SK-MEL-5 (cell line): ENCODE measurements around the gene LRRC8D. TPM values are rescaled to one million over a fixed set of nuclear protein-coding genes. Genes with fewer than 3 reads are reported as not detected.
"Not testable (repeated sequence)": the region's sequence is repeated elsewhere in the genome, so short reads cannot be mapped to it uniquely, and the experiment has no call there.

Experiments used
- DNase-seq: peaks from one replicate; pipeline ENCODE4 v3.0.0-alpha.2; 2016; ENCODE audit warnings: low read depth, low spot score
- in situ Hi-C: cut with HindIII; loops from 2 replicates; pipeline ENCODE4 v1.10.0; 2016; ENCODE audit warnings: low sequenced_read_pairs, high pct_unique_total_duplicates, low pct_unique_long_range_greater_than_20kb
- total RNA-seq: library from RNA; depleted of rRNA; stranded (reverse); fragments of >200 nt; shearing (Covaris generic); gene quantifications from 2 replicates; pipeline ENCODE4 v1.2.3, GENCODE V29; 2014; rRNA removed

Gene LRRC8D
- total RNA-seq, 1 experiment from 2014 or later: 48.7 TPM

DNA sequence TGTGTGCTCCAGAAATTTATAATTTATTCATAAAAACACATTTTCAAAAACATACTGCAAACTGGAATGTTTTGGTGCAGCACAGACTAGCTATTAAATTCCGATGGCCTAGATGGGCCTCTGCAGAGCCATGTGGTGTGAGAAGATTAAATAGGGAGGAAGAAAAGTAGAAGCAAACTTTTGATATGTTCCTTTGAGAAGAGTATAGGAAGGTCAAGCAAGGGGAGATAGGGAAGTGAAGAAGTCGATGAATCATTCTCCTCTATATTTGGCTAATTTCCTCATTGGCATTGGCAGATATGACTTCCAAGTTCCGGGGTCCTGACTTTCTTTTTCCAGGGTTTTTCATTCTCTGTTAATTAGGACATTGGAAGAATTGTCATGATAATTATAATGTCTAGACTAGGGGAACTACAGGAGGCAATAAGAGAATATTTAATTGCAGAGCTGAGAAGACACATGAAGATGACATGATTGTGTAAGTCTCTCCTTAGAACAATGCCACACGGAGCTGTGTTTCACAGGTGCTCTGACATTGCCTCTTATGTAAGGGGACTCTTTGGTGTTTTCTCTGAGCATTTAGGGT, 154.8 kb downstream of the LRRC8D start:
- no peak for DNase-seq
- in situ Hi-C loops: no loop called here

DNA sequence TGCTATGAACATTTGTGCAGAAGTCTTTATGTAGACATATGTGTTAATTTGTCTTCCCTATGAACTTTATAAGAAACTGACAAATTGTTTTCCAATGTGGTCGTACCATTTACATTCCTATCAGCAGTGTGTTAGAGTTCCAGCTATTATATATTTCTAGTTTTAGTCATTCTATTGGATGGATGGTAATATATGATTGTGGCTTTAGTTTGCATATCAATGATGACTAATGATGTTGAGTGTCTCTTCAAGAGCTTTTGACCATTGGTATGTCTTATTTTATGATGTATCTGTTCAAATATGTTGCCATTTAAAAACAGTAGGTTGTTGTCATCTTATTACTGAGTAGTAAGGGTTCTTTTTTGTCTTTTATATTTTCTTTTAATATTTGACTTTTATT, 157.9 kb downstream of the LRRC8D start:
- in situ Hi-C loops: no loop called here
- DNase-seq: no peak

DNA sequence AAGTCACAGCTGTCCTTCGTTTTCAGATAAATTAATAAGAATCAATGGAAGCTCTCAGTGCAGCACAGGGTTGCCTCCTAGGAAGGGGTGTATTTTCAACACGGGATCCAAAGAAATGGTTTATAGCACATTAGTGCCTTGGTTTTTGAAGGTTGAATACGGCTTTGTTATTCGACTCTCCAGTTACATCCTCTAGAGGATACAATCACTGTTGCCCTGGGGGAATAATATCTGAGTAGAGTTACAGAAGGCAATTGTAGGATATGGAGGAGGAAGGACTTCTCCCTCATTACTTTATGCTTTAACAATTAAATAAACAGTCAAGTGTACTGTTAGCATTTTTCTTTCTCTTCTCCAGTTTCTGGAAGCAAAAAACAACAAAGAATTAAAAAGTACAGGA, 159.8 kb downstream of the LRRC8D start:
- in situ Hi-C loops: no loop called here
- DNase-seq: peak; percentile 98

DNA sequence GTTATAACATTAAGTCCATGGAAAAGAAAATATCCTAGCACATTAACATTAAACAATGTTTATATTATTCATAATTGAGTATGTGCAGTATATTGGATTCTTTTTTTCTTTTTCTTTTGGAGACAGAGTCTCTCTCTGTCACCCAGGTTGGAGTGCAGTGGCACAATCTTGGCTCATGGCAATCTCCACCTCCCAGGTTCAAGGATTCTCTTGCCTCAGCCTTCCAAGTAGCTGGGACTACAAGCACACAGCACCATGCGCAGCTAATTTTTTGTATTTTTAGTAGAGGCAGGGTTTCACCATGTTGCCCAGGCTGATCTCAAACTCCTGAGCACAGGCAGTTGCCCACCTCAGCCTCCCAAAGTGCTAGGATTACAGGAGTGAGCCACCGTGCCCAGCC, 162.0 kb downstream of the LRRC8D start:
- DNase-seq, in situ Hi-C loops: not testable (repeated sequence)

DNA sequence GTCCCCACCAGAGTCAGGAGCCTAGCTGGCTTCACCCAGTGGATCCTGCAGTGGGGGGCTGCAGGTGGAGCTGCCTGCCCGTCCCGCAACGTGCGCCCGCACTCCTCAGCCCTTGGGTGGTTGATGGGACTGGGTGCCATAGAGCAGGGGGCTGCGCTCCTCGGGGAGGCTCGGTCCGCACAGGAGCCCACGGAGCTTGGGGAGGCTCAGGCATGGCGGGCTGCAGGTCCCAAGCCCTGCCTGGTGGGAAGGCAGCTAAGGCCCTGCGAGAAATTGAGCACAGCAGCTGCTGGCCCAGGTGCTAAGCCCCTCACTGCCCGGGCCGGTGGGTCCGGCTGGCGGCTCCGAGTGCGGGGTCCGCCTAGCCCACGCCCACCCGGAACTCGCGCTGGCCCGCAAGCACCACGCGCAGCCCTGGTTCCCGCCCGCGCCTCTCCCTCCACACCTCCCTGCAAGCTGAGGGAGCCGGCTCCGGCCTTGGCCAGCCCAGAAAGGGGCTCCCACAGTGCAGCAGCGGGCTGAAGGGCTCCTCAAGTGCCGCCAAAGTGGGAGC, 163.8 kb downstream of the LRRC8D start:
- in situ Hi-C loops, DNase-seq: not testable (repeated sequence)

DNA sequence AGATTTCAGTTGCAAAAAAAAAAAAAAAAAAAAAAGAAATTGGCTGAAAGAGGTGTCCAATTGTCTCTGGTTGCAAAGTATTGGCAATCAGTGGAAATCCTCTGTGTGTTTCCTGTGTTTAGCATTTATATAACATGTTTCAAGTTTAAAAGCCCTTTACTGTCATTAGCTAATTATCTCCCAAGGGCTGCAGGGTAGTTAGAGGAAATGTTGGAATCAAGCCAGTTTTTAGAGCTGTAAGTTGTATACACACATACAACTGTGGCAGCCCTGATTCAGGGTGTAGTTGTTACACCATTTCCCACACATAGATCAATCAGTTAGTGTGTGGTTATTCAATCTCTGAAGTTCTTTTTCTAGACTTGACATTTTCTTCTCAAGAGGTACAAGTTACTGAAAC, 165.2 kb downstream of the LRRC8D start:
- in situ Hi-C loops: no loop called here
- DNase-seq: peak; percentile 38

Other genes starting within 250 kb of the LRRC8D start
- gene LRRC8C, start 187.9 kb upstream of the LRRC8D start, total RNA-seq: 2.7 and 3.2 TPM in 2 replicates
- gene ZNF326, start 174.1 kb downstream of the LRRC8D start, total RNA-seq: 6.0 and 8.4 TPM in 2 replicates